ENCODE measurements around the gene ZNF331. TPM values are rescaled to one million over a fixed set of nuclear protein-coding genes. Genes with fewer than 3 reads are reported as not detected.
"Not testable (repeated sequence)": the region's sequence is repeated elsewhere in the genome, so short reads cannot be mapped to it uniquely, and the experiment has no call there.

Gene ZNF331
- total RNA-seq (100 to 1,000 TPM in 2 of 5 donors, 10 to 100 TPM in 3; 35.9 to 455 (median 48.5) TPM), total RNA-seq (25.8 to 874 (median 70.0) reads per million in 29 experiments)
- total RNA-seq (2013), result 57.8 TPM

- CTCF ChIA-PET, result no interaction called here
- H3K4me1 Mint-ChIP-seq, result peaks cover 30 to 47% (median 35%) of the 10 kb centered on the region in 3 donors
These were observed at the start of gene ZNF331 for GRCh38 chr19:53537521-53538377. TSS of gene ZNF331 (plus strand) at chr19:53538145. CDS start at chr19:53569377, 31,232 bp downstream.

GRCh38 chr19:53492153-53492552, 45.8 kb upstream of the ZNF331 start:
- peaks cover 14 to 34% of the 10 kb centered on the region in 2 donors for H3K36me3 ChIP-seq (ENCODE audit: control insufficient read depth in 2 of 2, extremely low read depth in 1 of 2, insufficient read depth in 1 of 2, low read length in 1 of 2)
- Mint-ChIP-seq H3K27ac (no peak overlapping the region), H3K4me3 (no peak overlapping the region), H3K27me3 (no peaks in the 10 kb centered on the region), H3K36me3 (peaks cover 65% of the 10 kb centered on the region), H3K9me3 (peaks cover 24 to 57% (median 57%) of the 10 kb centered on the region in 3 donors), H3K4me1 (no peaks in the 10 kb centered on the region)
- H3K4me1 ChIP-seq (ENCODE audit: control insufficient read depth in 1 of 2, extremely low read depth in 1 of 2, insufficient read depth in 2 of 2, low read length in 2 of 2), result no peaks in the 10 kb centered on the region
- ChIA-PET POLR2A (no interaction called here), CTCF (no interaction called here)
- H3K9me3 ChIP-seq, result peaks cover 25% of the 10 kb centered on the region
- no peak overlapping the region for H3K4me3 ChIP-seq (ENCODE audit: control insufficient read depth in 1 of 2, extremely low read depth in 1 of 2, low read length in 1 of 2)
- DNase-seq (no peak), ATAC-seq (replicated peaks in 1 of 4) (no peak)
- H3K27me3 ChIP-seq (replicated peaks in 1 of 2; ENCODE audit: control insufficient read depth in 2 of 2, extremely low read depth in 1 of 2, insufficient read depth in 2 of 2, low read length in 1 of 2), result no peaks in the 10 kb centered on the region
- H3K27ac ChIP-seq (ENCODE audit: low read length), result no peak overlapping the region
- WGBS (ENCODE audit: insufficient coverage), result no CpG with 5 or more reads among the region's 5 CpGs

More at GRCh38 chr19:53537521-53538377, at the start of gene ZNF331:
- POLR2A ChIA-PET, result interaction anchor here (1.1 to 2.1 kb wide), 3 partner anchors 15 to 17 kb away, joined by 3 to 11 read pairs (median 4); no protein-coding TSS in a partner anchor
- Mint-ChIP-seq H3K36me3 (peaks cover 55% of the 10 kb centered on the region), H3K9me3 (peaks cover 0 to 10% (median 4%) of the 10 kb centered on the region in 3 donors), H3K27me3 (no peaks in the 10 kb centered on the region), H3K4me3 (peak within 1 kb of the TSS; percentile 95 to 97 (median 95)), H3K27ac (peak within 1 kb of the TSS; percentile 96 to 98)
- H3K36me3 ChIP-seq (ENCODE audit: control insufficient read depth in 2 of 2, extremely low read depth in 1 of 2, insufficient read depth in 1 of 2, low read length in 1 of 2), result peaks cover 0 to 11% of the 10 kb centered on the region in 2 donors
- H3K27me3 ChIP-seq (replicated peaks in 1 of 2; ENCODE audit: control insufficient read depth in 2 of 2, extremely low read depth in 1 of 2, insufficient read depth in 2 of 2, low read length in 1 of 2), result no peaks in the 10 kb centered on the region
- H3K9me3 ChIP-seq, result no peaks in the 10 kb centered on the region
- WGBS (ENCODE audit: insufficient coverage), result 42% methylated on average over 79 of the region's 81 CpGs
- H3K4me1 ChIP-seq (ENCODE audit: control insufficient read depth in 1 of 2, extremely low read depth in 1 of 2, insufficient read depth in 2 of 2, low read length in 2 of 2), result peaks cover 0 to 21% of the 10 kb centered on the region in 2 experiments
- ATAC-seq (replicated peaks in 1 of 4) (peak; percentile 79 to 81 (median 80)), DNase-seq (peak; percentile 75 to 97 (median 93))
- H3K4me3 ChIP-seq (ENCODE audit: control insufficient read depth in 1 of 2, extremely low read depth in 1 of 2, low read length in 1 of 2), result peak within 1 kb of the TSS; percentile 62 to 95
- peak within 1 kb of the TSS; percentile 93 for H3K27ac ChIP-seq (ENCODE audit: low read length)

- POLR2A ChIA-PET, result not testable (repeated sequence)
These were observed 40.5 kb upstream of the ZNF331 start for GRCh38 chr19:53497311-53498023.

GRCh38 chr19:53498024-53498395, 39.9 kb upstream of the ZNF331 start:
- DNase-seq; POLR2A ChIA-PET; H3K4me1 Mint-ChIP-seq; H3K36me3 ChIP-seq (ENCODE audit: control insufficient read depth in 2 of 2, extremely low read depth in 1 of 2, insufficient read depth in 1 of 2, low read length in 1 of 2); H3K27ac ChIP-seq (ENCODE audit: low read length); H3K4me3 ChIP-seq (ENCODE audit: control insufficient read depth in 1 of 2, extremely low read depth in 1 of 2, low read length in 1 of 2); CTCF ChIA-PET; H3K27me3 Mint-ChIP-seq; H3K27me3 ChIP-seq (replicated peaks in 1 of 2; ENCODE audit: control insufficient read depth in 2 of 2, extremely low read depth in 1 of 2, insufficient read depth in 2 of 2, low read length in 1 of 2); H3K27ac Mint-ChIP-seq; H3K4me1 ChIP-seq (ENCODE audit: control insufficient read depth in 1 of 2, extremely low read depth in 1 of 2, insufficient read depth in 2 of 2, low read length in 2 of 2); ATAC-seq (replicated peaks in 1 of 4); H3K4me3 Mint-ChIP-seq; H3K9me3 ChIP-seq: not testable (repeated sequence)
- no CpG with 5 or more reads among the region's 4 CpGs for WGBS (ENCODE audit: insufficient coverage)
- Mint-ChIP-seq H3K36me3 (peaks cover 17% of the 10 kb centered on the region), H3K9me3 (peaks cover 10 to 49% (median 44%) of the 10 kb centered on the region in 3 donors)

More at GRCh38 chr19:53497311-53498023, 40.5 kb upstream of the ZNF331 start:
- peaks cover 23% of the 10 kb centered on the region for H3K36me3 Mint-ChIP-seq
- H3K27ac ChIP-seq (ENCODE audit: low read length); H3K4me1 ChIP-seq (ENCODE audit: control insufficient read depth in 1 of 2, extremely low read depth in 1 of 2, insufficient read depth in 2 of 2, low read length in 2 of 2); H3K27me3 ChIP-seq (replicated peaks in 1 of 2; ENCODE audit: control insufficient read depth in 2 of 2, extremely low read depth in 1 of 2, insufficient read depth in 2 of 2, low read length in 1 of 2); H3K9me3 ChIP-seq; H3K4me3 ChIP-seq (ENCODE audit: control insufficient read depth in 1 of 2, extremely low read depth in 1 of 2, low read length in 1 of 2); DNase-seq; ATAC-seq (replicated peaks in 1 of 4); CTCF ChIA-PET; H3K4me1 Mint-ChIP-seq; H3K27me3 Mint-ChIP-seq; H3K4me3 Mint-ChIP-seq; H3K36me3 ChIP-seq (ENCODE audit: control insufficient read depth in 2 of 2, extremely low read depth in 1 of 2, insufficient read depth in 1 of 2, low read length in 1 of 2); H3K27ac Mint-ChIP-seq: not testable (repeated sequence)
- H3K9me3 Mint-ChIP-seq, result peaks cover 11 to 55% (median 47%) of the 10 kb centered on the region in 3 donors
- 100% methylated on average over 1 of the region's 11 CpGs for WGBS (ENCODE audit: insufficient coverage)

- H3K27ac ChIP-seq (ENCODE audit: low read length); ATAC-seq (replicated peaks in 1 of 4); DNase-seq; H3K9me3 ChIP-seq; POLR2A ChIA-PET; H3K4me1 Mint-ChIP-seq; H3K4me1 ChIP-seq (ENCODE audit: control insufficient read depth in 1 of 2, extremely low read depth in 1 of 2, insufficient read depth in 2 of 2, low read length in 2 of 2); H3K27ac Mint-ChIP-seq; H3K36me3 ChIP-seq (ENCODE audit: control insufficient read depth in 2 of 2, extremely low read depth in 1 of 2, insufficient read depth in 1 of 2, low read length in 1 of 2); H3K4me3 ChIP-seq (ENCODE audit: control insufficient read depth in 1 of 2, extremely low read depth in 1 of 2, low read length in 1 of 2); H3K36me3 Mint-ChIP-seq; CTCF ChIA-PET; H3K4me3 Mint-ChIP-seq: not testable (repeated sequence)
- WGBS (ENCODE audit: insufficient coverage), result no CpG with 5 or more reads among the region's 7 CpGs
- Mint-ChIP-seq H3K9me3 (peaks cover 5 to 27% (median 20%) of the 10 kb centered on the region in 3 donors), H3K27me3 (peaks cover 15% of the 10 kb centered on the region in 2 donors)
- H3K27me3 ChIP-seq (replicated peaks in 1 of 2; ENCODE audit: control insufficient read depth in 2 of 2, extremely low read depth in 1 of 2, insufficient read depth in 2 of 2, low read length in 1 of 2), result peaks cover 2 to 10% of the 10 kb centered on the region in 2 experiments
These were observed 34.8 kb upstream of the ZNF331 start for GRCh38 chr19:53503151-53503550.

GRCh38 chr19:53503671-53504364, 34.1 kb upstream of the ZNF331 start:
- H3K27ac ChIP-seq (ENCODE audit: low read length); H3K27ac Mint-ChIP-seq; H3K4me3 ChIP-seq (ENCODE audit: control insufficient read depth in 1 of 2, extremely low read depth in 1 of 2, low read length in 1 of 2); H3K36me3 Mint-ChIP-seq; DNase-seq; H3K4me1 ChIP-seq (ENCODE audit: control insufficient read depth in 1 of 2, extremely low read depth in 1 of 2, insufficient read depth in 2 of 2, low read length in 2 of 2); H3K4me1 Mint-ChIP-seq; H3K36me3 ChIP-seq (ENCODE audit: control insufficient read depth in 2 of 2, extremely low read depth in 1 of 2, insufficient read depth in 1 of 2, low read length in 1 of 2); H3K9me3 ChIP-seq; CTCF ChIA-PET; POLR2A ChIA-PET: not testable (repeated sequence)
- Mint-ChIP-seq H3K27me3 (peaks cover 18 to 20% of the 10 kb centered on the region in 2 donors), H3K4me3 (peak overlapping the region in 1 of 3 donors; percentile 23), H3K9me3 (peaks cover 0 to 22% (median 16%) of the 10 kb centered on the region in 3 donors)
- WGBS (ENCODE audit: insufficient coverage), result no CpG with 5 or more reads among the region's 14 CpGs
- ATAC-seq (replicated peaks in 1 of 4), result peak in 1 of 4 experiments; percentile 20
- H3K27me3 ChIP-seq (replicated peaks in 1 of 2; ENCODE audit: control insufficient read depth in 2 of 2, extremely low read depth in 1 of 2, insufficient read depth in 2 of 2, low read length in 1 of 2), result peaks cover 2 to 10% of the 10 kb centered on the region in 2 experiments

Data from T-cell (primary cell).